GM18867 (cell line): ENCODE measurements around the gene CDC37.
"Not testable (repeated sequence)": the region's sequence is repeated elsewhere in the genome, so short reads cannot be mapped to it uniquely, and the experiment has no call there.

Experiments
- ATAC-seq: cut with Tn5 transposase; IDR thresholded peaks from one replicate; pipeline ENCODE4 v1.9.1; 2021; ENCODE audit warnings: mild to moderate bottlenecking, moderate library complexity; ENCODE audit not compliant: unreplicated experiment

The CDC37 gene

DNA sequence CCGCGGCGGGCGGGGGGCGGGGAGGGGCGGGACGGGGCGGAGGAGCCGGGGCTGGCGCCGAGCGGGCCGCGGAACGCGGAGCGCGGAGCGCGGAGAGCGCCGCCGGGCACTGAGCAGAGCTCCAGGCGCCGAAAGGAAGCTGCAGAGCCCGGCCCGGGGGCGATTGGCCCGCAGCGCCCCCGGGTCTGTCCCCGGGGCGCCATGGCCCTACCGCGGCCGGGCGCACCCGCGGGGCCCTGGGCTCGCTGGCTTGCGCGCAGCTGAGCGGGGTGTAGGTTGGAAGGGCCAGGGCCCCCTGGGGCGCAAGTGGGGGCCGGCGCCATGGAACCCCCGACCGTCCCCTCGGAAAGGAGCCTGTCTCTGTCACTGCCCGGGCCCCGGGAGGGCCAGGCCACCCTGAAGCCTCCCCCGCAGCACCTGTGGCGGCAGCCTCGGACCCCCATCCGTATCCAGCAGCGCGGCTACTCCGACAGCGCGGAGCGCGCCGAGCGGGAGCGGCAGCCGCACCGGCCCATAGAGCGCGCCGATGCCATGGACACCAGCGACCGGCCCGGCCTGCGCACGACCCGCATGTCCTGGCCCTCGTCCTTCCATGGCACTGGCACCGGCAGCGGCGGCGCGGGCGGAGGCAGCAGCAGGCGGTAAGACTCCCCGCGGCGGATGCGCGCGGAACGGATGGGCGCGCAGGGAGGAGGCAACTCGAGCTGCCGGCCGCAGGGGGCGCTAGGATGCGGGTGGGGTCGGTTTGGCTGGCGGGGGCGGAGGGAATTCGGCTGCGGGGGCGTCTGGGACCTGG is 17.3 kb upstream of the CDC37 start, which contains the start of gene PDE4A:
Gene PDE4A (plus strand): TSS at position 95 of the 796 bp plus-strand sequence. CDS start 227 bp downstream, at position 322.
- ATAC-seq: no peak

GRCh38 chr19:10419646-10420443 is 16.5 kb upstream of the CDC37 start:
- ATAC-seq: no peak

- ATAC-seq: no peak
Observed at GRCh38 chr19:10419200-10419645, 15.9 kb upstream of the CDC37 start.

GRCh38 chr19:10418485-10419199 is 15.3 kb upstream of the CDC37 start:
- no peak for ATAC-seq

DNA sequence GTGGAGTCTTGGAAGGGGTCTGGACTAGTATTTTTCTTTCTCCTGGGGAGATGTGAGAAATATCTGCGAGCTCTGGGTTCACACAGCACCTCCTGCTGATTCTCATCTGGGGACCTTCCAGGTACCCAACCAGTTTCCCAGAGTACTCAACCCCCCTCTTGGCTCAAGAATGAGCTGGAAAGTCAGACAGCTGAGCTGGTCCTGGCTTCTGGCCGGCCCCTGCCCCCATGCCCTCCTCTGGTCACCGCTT is 14.8 kb upstream of the CDC37 start:
- ATAC-seq: no peak

DNA sequence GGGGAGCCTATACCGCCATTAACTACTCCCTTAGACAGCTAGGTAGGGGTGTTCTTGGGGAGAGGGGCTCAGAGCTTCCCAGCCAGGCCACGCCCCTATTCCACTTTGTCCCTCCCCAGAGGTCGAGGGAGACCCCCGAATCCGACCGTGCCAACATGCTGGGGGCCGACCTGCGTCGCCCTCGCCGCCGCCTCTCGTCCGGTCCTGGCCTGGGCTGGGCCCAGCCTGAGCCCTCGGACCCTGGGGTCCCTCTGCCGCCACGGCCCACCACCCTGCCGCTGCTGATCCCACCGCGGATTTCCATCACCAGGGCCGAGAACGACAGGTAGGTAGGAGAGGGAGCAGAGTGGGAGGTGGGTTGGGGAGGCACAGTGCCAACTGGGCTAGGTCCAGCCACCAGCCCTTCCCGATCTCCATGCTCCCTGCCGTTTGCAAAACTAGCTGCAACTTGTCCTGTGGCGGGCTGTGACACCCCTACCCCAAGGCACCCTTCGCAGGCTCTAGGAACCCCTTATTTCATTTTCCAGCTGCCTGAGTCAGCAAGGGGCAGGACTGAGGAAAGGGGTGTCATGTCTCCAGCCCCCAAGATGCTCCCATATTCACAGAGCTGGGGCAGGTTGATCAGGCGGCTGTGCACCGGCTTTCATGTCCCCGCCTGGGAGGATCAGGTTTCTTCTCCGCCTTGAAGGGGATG is 14.3 kb upstream of the CDC37 start:
- no peak for ATAC-seq

DNA sequence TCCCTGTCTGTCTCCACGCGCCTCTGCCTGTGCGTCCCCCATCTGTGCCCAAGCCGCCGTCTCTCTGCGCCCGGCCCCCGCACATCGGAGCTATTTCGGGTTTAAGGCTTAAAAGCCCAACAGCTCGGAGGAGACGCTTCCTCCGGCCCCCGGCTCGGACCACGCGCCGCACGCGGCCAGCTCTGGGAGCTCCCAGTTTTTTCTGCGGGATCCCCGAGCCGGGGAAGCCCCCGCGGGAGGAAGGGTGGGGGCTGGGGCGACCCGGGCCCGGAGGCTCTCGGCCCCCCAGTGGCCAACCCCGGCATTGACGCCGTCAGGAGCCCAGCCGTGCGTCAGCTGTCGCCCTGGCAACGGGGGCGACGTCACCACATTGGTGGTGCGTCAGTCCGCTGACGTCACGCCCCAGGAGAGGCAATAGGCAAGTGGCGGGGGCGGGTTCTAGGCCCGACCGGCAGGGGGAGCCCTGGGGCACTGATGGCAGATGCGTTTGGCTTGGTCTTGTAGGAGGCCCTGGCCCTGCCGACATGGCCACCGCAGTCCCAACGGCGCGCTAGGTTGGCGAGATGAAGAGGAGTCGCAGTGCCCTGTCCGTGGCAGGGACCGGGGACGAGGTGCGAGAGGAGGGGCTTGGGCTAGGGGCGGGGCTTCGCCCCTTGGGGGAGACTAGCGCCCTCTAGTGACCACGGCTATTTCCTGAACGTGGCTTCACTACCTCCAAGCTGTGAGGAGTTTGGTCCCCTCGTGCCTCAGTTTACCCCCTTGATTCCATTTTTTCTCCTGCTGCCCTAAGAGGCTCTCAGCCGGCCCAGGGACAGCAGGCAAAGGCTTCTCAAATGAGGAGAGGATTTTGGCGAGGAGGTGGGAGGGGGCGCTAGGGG is 13.3 kb upstream of the CDC37 start:
- ATAC-seq: peak; percentile 58

- no peak for ATAC-seq
Observed at GRCh38 chr19:10416083-10416379, 12.7 kb upstream of the CDC37 start.

DNA sequence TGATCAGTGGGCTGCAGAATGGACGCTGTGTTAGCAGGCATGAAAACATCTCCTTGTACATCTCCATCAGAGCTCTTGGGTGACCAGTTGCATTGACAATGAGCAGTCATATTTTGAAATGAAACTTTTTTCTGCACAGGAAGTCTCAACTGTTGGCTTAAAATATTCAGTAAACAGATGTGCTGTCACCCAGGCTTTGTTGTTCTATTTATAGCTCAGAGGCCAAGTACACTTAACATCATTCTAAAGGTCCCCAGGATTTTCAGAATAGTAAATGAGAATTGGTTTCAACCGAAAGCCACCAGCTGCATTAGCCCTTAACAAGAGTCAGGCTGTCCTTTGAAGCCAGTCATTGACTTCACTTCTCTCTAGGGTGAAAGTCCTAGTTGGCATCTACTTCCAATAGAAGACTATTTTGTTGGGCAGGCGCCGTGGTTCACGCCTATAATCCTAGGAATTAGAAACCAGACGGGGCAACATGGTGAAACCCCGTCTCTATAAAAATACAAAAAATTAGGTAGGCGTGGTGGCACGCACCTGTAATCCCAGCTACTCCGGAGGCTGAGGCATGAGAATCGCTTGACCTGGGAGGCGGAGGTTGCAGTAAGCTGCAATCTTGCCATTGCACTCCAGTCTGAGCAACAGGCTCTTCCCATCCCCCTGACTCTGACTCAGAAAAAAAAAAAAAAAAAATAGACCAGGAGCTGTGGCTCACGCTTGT is 9.1 kb upstream of the CDC37 start:
- peak; percentile 56 for ATAC-seq

DNA sequence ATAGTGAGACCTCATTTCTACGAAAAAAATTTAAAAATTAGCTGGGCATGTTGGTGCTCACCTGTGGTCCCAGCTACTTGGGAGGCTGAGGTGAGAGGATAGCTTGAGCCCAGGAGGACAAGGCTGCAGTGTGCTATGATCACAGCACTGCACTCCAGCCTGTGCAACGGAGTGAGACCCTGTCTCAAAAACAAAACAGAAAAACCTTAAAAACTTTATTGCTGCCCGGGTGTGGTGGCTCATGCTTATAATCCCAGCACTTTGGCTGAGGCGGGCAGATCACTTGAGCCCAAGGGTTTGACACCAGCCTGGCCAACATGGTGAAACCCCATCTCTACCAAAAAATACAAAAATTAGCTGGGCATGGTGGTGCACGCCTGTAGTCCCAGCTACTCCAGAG is 7.9 kb upstream of the CDC37 start:
- ATAC-seq: not testable (repeated sequence)

DNA sequence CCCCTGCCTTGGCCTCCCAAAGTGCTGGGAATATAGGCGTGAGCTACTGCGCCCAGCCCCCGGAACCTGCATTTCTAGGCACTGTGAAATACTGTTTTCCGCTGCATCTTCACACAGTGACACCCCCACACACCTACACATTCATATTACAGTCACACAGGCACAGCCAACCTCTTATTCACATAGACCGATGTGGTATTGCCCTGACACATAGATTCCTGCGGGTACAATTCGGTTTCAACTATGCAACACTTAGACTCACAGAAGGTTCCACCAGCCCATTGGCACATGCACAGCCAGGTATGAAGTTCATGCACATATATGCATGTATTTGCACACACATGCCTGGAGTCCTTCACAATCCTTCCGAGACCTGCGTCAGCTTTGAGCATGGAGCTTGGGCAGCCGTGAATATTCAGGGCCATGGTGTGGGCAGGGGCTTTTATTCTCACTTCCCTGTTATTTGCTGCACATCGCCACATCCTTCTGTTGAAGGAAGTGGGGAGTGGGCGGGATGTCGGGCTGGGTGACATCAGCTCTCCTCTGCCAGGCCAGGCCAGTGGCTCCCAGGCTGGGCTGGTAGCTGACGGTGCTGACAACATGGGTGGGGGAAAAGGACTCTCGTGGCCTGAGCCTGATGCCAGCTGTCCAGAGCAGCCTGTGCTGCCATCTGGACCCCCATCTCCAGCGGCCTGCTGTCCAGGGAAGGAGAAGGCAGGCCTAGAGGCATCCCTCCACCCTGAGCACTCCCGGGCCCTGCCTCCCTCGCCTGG is 5.4 kb upstream of the CDC37 start:
- no peak for ATAC-seq

GRCh38 chr19:10407096-10407495 is 3.8 kb upstream of the CDC37 start:
- ATAC-seq: no peak

GRCh38 chr19:10406191-10406590 is 2.8 kb upstream of the CDC37 start:
- ATAC-seq: no peak

- ATAC-seq: no peak
Observed at GRCh38 chr19:10404888-10405820, 1.8 kb upstream of the CDC37 start.

- no peak for ATAC-seq
Observed at GRCh38 chr19:10402441-10403038, 802 bp downstream of the CDC37 start.

DNA sequence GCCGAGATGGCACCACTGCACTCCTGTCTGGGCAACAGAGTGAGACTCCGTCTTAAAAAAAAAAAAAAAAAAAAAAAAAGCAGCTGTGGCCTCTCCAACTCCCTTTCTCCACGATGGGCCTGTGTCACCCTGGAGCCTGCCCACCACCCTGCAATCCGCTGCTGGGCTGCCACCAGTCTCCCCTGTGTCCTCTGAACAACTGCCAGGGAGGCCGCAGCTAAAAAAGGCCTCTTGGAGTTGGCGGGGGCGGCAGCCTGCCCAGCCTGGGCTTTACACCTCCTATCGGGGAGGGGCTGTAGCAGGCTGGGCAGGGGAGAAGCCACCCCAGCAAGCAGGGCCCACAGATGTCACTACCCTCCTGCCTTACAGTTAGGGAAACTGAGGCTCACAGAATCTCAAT is 3.5 kb downstream of the CDC37 start:
- no peak for ATAC-seq

DNA sequence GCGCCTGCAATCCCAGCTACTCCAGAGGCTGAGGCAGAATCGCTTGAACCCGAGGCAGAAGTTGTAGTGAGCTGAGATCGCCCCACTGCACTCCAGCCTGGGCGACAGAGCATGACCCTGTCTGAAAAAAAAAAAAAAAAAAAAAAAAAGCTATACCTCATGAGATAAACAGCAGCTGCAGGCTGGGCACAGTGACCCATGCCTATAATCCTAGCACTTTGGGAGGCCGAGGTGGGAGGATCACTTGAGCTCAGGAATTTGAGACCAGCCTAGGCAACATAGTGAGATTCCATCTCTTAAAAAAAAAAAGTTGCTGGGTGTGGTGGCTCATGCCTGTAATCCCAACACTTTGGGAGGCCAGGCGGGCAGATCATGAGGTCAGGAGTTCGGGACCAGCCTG is 4.0 kb downstream of the CDC37 start:
- not testable (repeated sequence) for ATAC-seq
